NB4 (cell line): ENCODE results near the gene ARHGAP15.

Source experiments
- MYC ChIP-seq: IDR thresholded peaks from 2 replicates; pipeline ENCODE4 v1.6.1; 2011; ENCODE audit warnings: low read depth, low read length
- POLR2A ChIP-seq: IDR thresholded peaks from 2 replicates; pipeline ENCODE4 v1.6.1; 2011; ENCODE audit warnings: mild to moderate bottlenecking; ENCODE audit not compliant: insufficient read length; ENCODE audit errors: extremely low read depth
- TF ChIP-seq, protein P1 (sequence below): IDR thresholded peaks from one replicate; pipeline ENCODE4 v1.5.1; 2012; ENCODE audit warnings: low read depth, low read length
- TF ChIP-seq, protein P2 (sequence below): IDR thresholded peaks from 2 replicates; pipeline ENCODE4 v1.6.1; 2011; ENCODE audit warnings: low read depth, low read length

DNA sequence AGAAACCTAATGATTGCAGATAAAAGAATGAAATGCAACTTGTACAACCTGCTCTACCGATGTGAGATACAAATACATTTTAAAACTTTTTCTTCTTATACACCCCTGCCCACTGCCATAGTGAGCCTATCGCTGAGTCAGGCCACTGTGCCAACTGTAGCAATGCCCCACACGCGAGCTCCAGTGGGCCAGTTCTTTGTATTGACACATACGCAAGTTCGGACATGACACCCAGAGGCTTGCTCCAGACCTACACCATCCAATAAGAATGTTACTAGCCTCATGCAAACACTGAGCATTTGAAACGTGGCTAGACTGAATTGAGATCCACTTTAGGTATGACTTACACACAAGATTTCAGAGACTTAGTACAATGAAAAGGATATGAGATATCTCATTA, 340.1 kb downstream of the ARHGAP15 start:
- no peak for TF ChIP-seq POLR2A
- TF ChIP-seq, protein P1, sequence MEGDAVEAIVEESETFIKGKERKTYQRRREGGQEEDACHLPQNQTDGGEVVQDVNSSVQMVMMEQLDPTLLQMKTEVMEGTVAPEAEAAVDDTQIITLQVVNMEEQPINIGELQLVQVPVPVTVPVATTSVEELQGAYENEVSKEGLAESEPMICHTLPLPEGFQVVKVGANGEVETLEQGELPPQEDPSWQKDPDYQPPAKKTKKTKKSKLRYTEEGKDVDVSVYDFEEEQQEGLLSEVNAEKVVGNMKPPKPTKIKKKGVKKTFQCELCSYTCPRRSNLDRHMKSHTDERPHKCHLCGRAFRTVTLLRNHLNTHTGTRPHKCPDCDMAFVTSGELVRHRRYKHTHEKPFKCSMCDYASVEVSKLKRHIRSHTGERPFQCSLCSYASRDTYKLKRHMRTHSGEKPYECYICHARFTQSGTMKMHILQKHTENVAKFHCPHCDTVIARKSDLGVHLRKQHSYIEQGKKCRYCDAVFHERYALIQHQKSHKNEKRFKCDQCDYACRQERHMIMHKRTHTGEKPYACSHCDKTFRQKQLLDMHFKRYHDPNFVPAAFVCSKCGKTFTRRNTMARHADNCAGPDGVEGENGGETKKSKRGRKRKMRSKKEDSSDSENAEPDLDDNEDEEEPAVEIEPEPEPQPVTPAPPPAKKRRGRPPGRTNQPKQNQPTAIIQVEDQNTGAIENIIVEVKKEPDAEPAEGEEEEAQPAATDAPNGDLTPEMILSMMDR, result no peak
- TF ChIP-seq, protein P2, sequence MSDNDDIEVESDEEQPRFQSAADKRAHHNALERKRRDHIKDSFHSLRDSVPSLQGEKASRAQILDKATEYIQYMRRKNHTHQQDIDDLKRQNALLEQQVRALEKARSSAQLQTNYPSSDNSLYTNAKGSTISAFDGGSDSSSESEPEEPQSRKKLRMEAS, result no peak
- TF ChIP-seq MYC, result no peak
